OCI-LY7 (cell line): Measurements from ENCODE around the gene XPNPEP2.

Source experiments
- CTCF ChIP-seq: fragments of 200-600 bp; sonication (generic); conservative IDR thresholded peaks from 2 replicates; pipeline ENCODE4 v1.5.1; 2014; ENCODE audit warnings: mild to moderate bottlenecking, antibody characterized with exemption, low read length, moderate library complexity, mixed read lengths
- EZH2phosphoT487 ChIP-seq: fragments of 200-600 bp; sonication (generic); IDR thresholded peaks from 2 replicates; pipeline ENCODE4 v1.6.1; 2018; ENCODE audit warnings: low read depth, borderline replicate concordance, mild to moderate bottlenecking, mixed run types, antibody characterized with exemption, low read length, moderate library complexity, mixed read lengths

GRCh38 chrX:129695535-129695934 is 43.2 kb upstream of the XPNPEP2 start:
- TF ChIP-seq CTCF (no peak), EZH2phosphoT487 (no peak)
